Mucosa of rectum (tissue), 2 donors: ENCODE results near the gene ACTR1A.
A peak's percentile ranks its signal among the peaks of the same experiment; 100 is the strongest.
"Not testable (repeated sequence)": the region's sequence is repeated elsewhere in the genome, so short reads cannot be mapped to it uniquely, and the experiment has no call there.

Experiments used
- H3K27ac ChIP-seq, 2 donors: one replicate each; pipeline ENCODE4 v1.7.0; 2013; ENCODE audit warnings: inconsistent platforms in 2 of 2, low read depth in 2 of 2, low read length in 2 of 2
- H3K27me3 ChIP-seq, 2 donors: one replicate each; pipeline ENCODE4 v1.7.0; 2013; ENCODE audit warnings: low read length in 2 of 2; ENCODE audit not compliant: control insufficient read depth in 2 of 2, insufficient read depth in 2 of 2
- H3K36me3 ChIP-seq, 2 donors: one replicate each; pipeline ENCODE4 v1.7.0; 2013; ENCODE audit warnings: low read length in 2 of 2; ENCODE audit not compliant: control insufficient read depth in 2 of 2, insufficient read depth in 2 of 2
- H3K4me1 ChIP-seq, 2 donors: one replicate each; pipeline ENCODE4 v1.7.0; 2013; ENCODE audit warnings: low read length in 2 of 2, mild to moderate bottlenecking in 1 of 2; ENCODE audit not compliant: control insufficient read depth in 2 of 2, insufficient read depth in 2 of 2
- H3K4me3 ChIP-seq, 2 donors: one replicate each; pipeline ENCODE4 v1.7.0; 2013; ENCODE audit warnings: low read length in 2 of 2
- H3K9ac ChIP-seq, 2 donors: one replicate each; pipeline ENCODE4 v1.7.0; 2013; ENCODE audit warnings: low read length in 2 of 2, low read depth in 1 of 2, mild to moderate bottlenecking in 1 of 2
- H3K9me3 ChIP-seq, 2 donors: one replicate each; pipeline ENCODE4 v1.7.0; 2013; ENCODE audit warnings: low read length in 2 of 2; ENCODE audit not compliant: control insufficient read depth in 2 of 2
- donor health status: healthy.
- donor health status: Normal muscosa, but diverticular disease.

The ACTR1A gene

DNA sequence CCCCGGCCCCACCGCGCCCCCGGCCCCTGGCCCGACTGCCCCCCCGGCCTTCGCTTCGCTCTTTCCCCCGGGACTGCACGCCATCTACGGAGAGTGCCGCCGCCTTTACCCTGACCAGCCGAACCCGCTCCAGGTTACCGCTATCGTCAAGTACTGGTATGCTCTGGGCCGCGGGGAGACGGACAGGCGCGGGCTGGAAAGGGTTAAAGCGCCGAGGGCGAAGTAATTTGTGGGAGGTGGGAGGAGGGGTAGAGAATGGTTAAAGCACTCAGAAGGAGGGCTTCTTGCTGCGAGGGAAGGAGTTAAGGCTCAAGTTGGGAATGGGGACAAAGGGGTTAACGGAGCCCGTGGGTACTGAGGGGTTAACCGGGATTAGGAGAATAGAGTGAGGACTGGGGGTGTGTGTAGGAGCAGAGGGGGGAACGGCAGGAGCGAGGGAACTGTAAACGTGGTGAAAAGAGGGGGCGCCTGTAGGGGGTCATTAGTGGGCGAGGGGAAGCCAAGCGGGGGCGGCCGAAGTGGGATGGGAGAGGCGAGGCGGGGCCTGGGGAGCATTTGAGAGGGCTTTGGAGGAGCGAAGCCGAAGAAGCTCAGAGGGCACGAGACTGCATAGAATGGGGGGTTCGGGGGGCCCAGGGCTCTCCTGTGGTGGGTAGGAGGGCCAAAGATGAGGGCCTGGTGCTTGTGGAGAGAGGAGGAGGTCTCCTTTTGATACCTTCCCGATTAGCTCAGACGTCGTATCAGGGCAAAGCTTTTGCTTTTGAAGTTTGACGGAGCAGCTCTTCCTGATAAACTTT lies 1.9 kb upstream of the ACTR1A start:
- H3K9me3 ChIP-seq, result no peaks in the 10 kb centered on the region
- H3K4me1 ChIP-seq, result peaks cover 16 to 30% of the 10 kb centered on the region in 2 donors
- H3K27me3 ChIP-seq, result no peaks in the 10 kb centered on the region
- H3K9ac ChIP-seq, result peak overlapping the region; percentile 84
- H3K27ac ChIP-seq, result peak overlapping the region; percentile 43 to 65
- peaks cover 5 to 8% of the 10 kb centered on the region in 2 donors for H3K36me3 ChIP-seq
- peak overlapping the region; percentile 89 to 95 for H3K4me3 ChIP-seq

DNA sequence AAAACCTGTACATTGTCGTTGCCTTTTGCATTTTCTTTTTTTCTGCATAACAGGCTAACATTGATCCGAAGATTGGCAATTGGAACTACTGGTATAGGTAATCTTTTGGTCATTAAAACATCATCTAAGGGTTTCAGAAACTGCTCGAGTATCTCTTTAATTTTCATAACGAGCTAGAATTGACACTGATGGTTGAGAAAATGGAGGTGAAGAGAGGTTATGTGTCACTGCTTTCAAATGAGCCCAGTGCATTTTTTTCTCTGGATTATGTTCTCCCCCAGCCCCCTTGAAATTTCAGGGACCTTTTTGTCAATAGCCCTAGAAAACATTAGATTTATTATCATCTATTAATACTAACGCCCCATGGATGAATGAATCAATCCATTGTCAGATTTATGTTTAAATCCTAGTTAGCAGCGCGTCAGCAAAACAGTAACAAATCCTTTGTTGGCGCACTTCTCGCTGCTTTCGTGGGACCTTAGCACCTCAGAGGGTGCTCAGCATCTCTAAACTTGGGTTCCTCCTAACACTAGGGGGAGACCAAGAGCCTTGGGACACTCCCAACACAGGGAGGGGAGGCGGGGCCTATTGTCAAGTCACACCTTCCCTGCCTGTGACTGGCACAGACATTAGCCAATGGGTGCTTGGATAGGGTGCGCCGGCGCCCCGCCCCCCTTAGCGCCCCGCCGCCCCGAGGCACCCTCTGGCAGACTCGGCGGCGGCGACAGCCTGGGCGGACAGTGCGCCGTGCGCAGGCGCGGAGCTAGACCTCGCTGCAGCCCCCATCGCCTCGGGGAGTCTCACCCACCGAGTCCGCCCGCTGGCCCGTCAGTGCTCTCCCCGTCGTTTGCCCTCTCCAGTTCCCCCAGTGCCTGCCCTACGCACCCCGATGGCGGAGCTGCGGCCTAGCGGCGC lies 1.0 kb upstream of the ACTR1A start, which contains the start of gene SUFU:
SUFU (plus strand) TSS at position 709 of the 915 bp plus-strand sequence; CDS start at position 890, 181 bp downstream.
- no peaks in the 10 kb centered on the region for H3K27me3 ChIP-seq
- H3K9me3 ChIP-seq, result no peaks in the 10 kb centered on the region
- H3K36me3 ChIP-seq, result no peaks in the 10 kb centered on the region
- H3K4me1 ChIP-seq, result peaks cover 16 to 30% of the 10 kb centered on the region in 2 donors
- peak within 1 kb of the TSS; percentile 84 to 90 for H3K9ac ChIP-seq
- H3K27ac ChIP-seq, result peak within 1 kb of the TSS; percentile 86 to 95
- peak within 1 kb of the TSS; percentile 96 to 97 for H3K4me3 ChIP-seq

DNA sequence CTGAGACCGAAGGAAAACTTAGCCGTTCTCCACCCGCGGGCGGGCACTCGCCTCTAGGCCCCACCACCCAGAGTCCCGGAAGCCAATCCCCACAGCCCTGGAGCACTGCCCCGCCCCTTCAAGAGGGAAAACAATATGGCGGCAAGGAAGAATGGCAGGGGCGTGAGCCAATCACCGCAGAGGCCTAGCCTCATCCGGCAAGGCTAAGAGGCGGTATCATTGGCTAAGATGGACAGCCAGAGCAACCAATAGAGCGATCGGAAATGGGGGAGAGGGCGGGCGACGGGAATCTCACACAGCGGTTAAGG lies 529 bp downstream of the ACTR1A start:
- H3K4me1 ChIP-seq, result peaks cover 16 to 30% of the 10 kb centered on the region in 2 donors
- no peaks in the 10 kb centered on the region for H3K9me3 ChIP-seq
- H3K27me3 ChIP-seq, result no peaks in the 10 kb centered on the region
- H3K36me3 ChIP-seq, result no peaks in the 10 kb centered on the region
- H3K27ac ChIP-seq, result peak overlapping the region; percentile 86 to 95
- peak overlapping the region; percentile 90 to 97 for H3K9ac ChIP-seq
- peak overlapping the region; percentile 96 to 97 for H3K4me3 ChIP-seq

DNA sequence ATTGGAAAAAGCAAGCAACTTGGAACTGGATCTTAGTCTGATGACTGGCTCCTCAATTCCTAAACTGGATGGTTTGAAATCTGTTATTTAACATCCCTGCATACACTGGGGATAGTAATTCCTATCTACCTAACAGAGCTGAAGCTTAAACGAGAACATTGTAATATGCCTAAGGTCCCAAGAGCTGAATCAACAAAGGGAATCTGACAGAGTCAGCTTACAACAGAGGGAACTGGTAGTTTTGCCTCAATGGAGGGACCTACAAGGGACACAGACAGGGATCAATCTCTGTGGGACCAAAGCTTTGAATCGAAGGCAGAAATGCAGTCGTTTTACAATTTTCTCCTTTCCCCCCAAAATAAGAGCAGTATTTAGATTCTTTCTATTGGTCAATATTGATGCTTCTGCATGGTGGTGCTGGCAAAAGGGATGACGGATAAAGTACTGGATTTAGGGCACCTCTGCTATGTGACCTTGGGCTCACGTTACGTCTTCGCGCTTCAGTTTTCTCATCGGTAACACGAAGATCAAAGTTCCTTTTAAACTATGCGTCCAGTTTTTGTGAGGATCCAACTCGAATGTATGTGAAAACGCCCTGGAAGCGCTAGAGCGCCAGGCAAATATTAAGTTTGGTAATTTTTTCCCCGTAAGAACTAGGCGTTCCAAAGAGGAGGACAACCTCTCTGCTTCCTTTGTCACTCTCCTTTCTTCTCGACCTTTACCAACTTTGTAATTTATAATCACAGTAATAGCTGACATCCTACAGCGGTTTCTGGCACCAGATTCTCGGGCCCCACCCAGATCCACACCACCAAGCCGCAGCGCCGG lies 1.1 kb downstream of the ACTR1A start:
- H3K4me3 ChIP-seq, result peak overlapping the region; percentile 85 to 97
- H3K9me3 ChIP-seq, result no peaks in the 10 kb centered on the region
- no peaks in the 10 kb centered on the region for H3K27me3 ChIP-seq
- H3K4me1 ChIP-seq, result peaks cover 16 to 30% of the 10 kb centered on the region in 2 donors
- H3K27ac ChIP-seq, result peak overlapping the region; percentile 75 to 95
- no peaks in the 10 kb centered on the region for H3K36me3 ChIP-seq
- H3K9ac ChIP-seq, result peak overlapping the region; percentile 73 to 97

DNA sequence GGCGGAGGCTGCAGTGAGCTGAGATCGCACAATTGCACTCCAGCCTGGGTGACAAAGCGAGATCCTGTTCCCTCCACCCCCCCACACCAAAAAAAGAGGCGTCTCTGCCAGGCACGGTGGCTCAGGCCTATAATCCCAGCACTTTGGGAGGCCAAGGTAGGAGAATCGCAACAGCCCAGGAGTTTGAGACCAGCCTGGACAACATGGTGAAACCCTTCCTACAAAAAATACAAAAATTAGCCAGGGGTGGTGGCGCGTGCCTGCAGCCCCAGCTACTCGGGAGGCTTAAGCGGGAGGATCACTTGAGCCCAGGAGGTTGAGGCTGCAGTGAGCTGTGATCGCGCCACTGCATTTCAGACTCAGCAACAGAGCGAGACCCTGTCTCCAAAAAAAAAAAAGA lies 1.8 kb downstream of the ACTR1A start:
- H3K4me3 ChIP-seq, H3K9me3 ChIP-seq, H3K36me3 ChIP-seq, H3K27ac ChIP-seq, H3K27me3 ChIP-seq, H3K9ac ChIP-seq: not testable (repeated sequence)
- peaks cover 16 to 30% of the 10 kb centered on the region in 2 donors for H3K4me1 ChIP-seq

DNA sequence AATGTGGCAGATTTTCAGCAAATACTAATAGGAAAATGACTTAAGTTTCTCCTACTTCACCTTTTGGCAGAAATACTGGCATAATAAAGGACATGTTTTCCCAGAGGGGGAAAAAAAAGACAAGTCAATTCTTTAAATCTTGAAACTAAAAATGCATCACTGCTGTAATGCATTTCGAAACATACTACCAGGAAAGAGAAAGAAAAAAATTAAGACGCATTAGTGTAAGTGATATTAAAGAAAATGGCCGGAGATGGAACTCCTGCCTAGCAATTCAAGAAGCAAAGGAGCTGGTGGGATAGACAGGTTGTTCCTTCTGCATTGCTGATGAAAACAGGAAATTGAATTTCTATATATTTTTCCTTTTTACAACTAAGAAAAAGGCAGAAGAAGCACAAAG lies 3.2 kb downstream of the ACTR1A start:
- Histone ChIP-seq H3K9me3 (no peaks in the 10 kb centered on the region), H3K9ac (no peak overlapping the region), H3K4me1 (peaks cover 16 to 20% of the 10 kb centered on the region in 2 donors), H3K36me3 (no peaks in the 10 kb centered on the region), H3K27me3 (no peaks in the 10 kb centered on the region), H3K4me3 (no peak overlapping the region), H3K27ac (no peak overlapping the region)

DNA sequence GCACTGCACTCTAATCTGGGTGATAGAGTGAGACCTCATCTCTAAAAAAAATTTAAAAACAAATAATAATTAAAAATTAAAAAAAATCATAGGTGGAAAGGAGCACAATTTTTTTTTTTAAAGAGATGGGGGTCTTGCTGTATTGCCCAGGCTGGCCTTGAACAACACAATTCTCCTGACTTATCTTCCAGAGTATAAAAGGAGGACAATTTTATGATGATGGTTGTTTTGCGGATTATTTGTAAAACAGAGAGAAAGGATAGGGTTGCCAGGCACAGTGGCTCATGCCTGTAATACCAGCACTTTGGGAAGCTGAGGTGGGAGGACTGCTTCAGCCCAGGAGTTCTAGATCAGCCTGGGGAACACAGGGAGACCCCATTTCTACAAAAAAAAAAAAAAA lies 5.0 kb downstream of the ACTR1A start:
- H3K36me3 ChIP-seq, result peaks cover 0 to under 1% of the 10 kb centered on the region in 2 donors
- H3K4me3 ChIP-seq, result no peak overlapping the region
- H3K4me1 ChIP-seq, result peaks cover 9 to 11% of the 10 kb centered on the region in 2 donors
- no peak overlapping the region for H3K9ac ChIP-seq
- H3K9me3 ChIP-seq, result no peaks in the 10 kb centered on the region
- H3K27me3 ChIP-seq, result no peaks in the 10 kb centered on the region
- no peak overlapping the region for H3K27ac ChIP-seq

DNA sequence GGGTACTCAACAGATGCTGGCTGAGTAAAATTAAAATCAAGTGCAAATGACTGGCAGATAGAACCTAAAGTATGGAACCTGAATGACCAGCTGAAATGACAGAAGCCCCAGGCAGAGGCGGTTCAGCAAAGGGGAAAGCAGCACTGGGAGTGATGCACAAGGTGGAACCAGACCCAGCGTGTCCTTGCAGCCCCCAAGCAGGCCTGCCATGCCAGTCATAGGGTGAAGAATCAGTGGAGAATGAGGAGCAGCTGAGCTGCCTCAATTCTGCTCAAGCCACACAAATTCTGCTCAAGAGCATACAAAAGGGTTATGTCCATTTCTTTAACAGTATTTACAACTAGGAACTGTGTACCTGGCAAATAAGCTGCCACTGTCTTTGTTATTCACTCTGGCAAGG lies 8.7 kb downstream of the ACTR1A start:
- H3K9me3 ChIP-seq, result no peaks in the 10 kb centered on the region
- H3K27me3 ChIP-seq, result no peaks in the 10 kb centered on the region
- peaks cover 0 to 2% of the 10 kb centered on the region in 2 donors for H3K4me1 ChIP-seq
- peaks cover 10 to 12% of the 10 kb centered on the region in 2 donors for H3K36me3 ChIP-seq
- peak overlapping the region in 1 of 2 donors; percentile 2 for H3K27ac ChIP-seq
- H3K4me3 ChIP-seq, result no peak overlapping the region
- no peak overlapping the region for H3K9ac ChIP-seq

DNA sequence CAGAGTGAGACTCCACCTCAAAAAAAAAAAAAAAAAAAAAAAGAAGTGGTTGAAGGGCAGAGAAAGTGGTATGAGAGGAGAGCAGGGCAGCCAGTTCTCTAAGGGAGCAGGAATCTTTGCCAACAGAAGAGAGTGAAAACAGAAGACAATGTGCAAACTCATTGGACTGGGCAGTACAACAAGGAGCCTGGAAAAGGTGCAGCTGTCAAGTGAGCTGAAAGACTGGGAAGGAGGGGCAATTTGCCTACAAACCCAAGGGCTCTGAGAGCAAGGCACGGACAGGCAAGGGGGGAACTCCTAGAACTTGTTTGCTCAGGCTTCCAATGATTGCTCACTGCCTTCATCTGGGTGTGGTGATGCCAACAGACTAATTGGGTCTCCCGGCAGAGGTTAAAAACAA lies 9.5 kb downstream of the ACTR1A start:
- H3K36me3 ChIP-seq, result peaks cover 17 to 20% of the 10 kb centered on the region in 2 donors
- no peak overlapping the region for H3K4me3 ChIP-seq
- peak overlapping the region in 1 of 2 donors; percentile 2 for H3K27ac ChIP-seq
- H3K9ac ChIP-seq, result no peak overlapping the region
- no peaks in the 10 kb centered on the region for H3K27me3 ChIP-seq
- H3K9me3 ChIP-seq, result no peaks in the 10 kb centered on the region
- H3K4me1 ChIP-seq, result peaks cover 0 to 2% of the 10 kb centered on the region in 2 donors
